K562 (cell line): ENCODE measurements around the gene TDRD10. TPM values are rescaled to one million over a fixed set of nuclear protein-coding genes. Genes with fewer than 3 reads are reported as not detected.

Experiments used
- ATAC-seq: fragments of 200-7000 bp; cut with Tn5 transposase; 3 replicates; pipeline ENCODE4 v1.9.1; 2020; ENCODE audit warnings: moderate library complexity
- BruUV-seq: library from RNA; stranded (reverse); fragments of 400-500 nt; replicated peaks from 2 replicates; lab custom pipeline; 2021; lab: Mats Ljungman, UMichigan
- CTCF ChIA-PET: fragments of 300-600 bp; formaldehyde crosslinking; extraction: SDS; loops from one replicate; lab custom pipeline; 2021; ENCODE audit warnings: low intra/inter-chr PET ratio; lab: Yijun Ruan, JAX
- POLR2A ChIA-PET: fragments of 300-600, 350-650 bp; sonication (Branson Sonifier 250); formaldehyde crosslinking; extraction: SDS; loops from one replicate; lab custom pipeline; 2021; ENCODE audit warnings: antibody characterized with exemption, inconsistent platforms; lab: Yijun Ruan, JAX
- DNase-seq, 4 experiments: peaks; one replicate each; pipeline versions ENCODE4 v3.0.0 to v3.0.0-alpha.2; 2011 to 2018; ENCODE audit warnings: low spot score in 3 of 4, mixed read lengths in 3 of 4; ENCODE audit errors: extremely low read depth in 1 of 4
- FAIRE-seq: peaks from 2 replicates; lab custom pipeline; 2011; peaks lifted over from hg19 to GRCh38; lab: Jason Lieb, UNC
- H2AFZ ChIP-seq: 2 replicates; pipeline ENCODE4 v1.6.0; 2011; ENCODE audit warnings: low read depth, low read length, control low read depth, inconsistent platforms
- H3K27ac ChIP-seq: fragments of 200-600 bp; 3 replicates; pipeline ENCODE4 v1.8.0; 2011; ENCODE audit warnings: low read depth, mild to moderate bottlenecking, control low read depth, inconsistent platforms, low read length, moderate library complexity, mixed read lengths; ENCODE audit errors: extremely low read depth
- H3K27me3 ChIP-seq, 2 experiments: fragments of 300-600 bp in 1 of 2; 2 replicates in 1 of 2; 3 replicates in 1 of 2; pipeline versions ENCODE4 v1.6.0 to v1.8.0; 2011; ENCODE audit warnings: inconsistent platforms in 2 of 2, low read length in 2 of 2, mild to moderate bottlenecking in 1 of 2, mixed read lengths in 1 of 2, moderate library complexity in 1 of 2; ENCODE audit not compliant: control insufficient read depth in 2 of 2, insufficient read depth in 2 of 2
- H3K36me3 ChIP-seq: fragments of 300-600 bp; 3 replicates; pipeline ENCODE4 v1.8.0; 2011; ENCODE audit warnings: mild to moderate bottlenecking, low read length, inconsistent platforms; ENCODE audit not compliant: control insufficient read depth, insufficient read depth
- H3K4me1 ChIP-seq, 2 experiments: fragments of 200-600 bp in 1 of 2; replicated peaks in 1 of 2; 2 replicates in 1 of 2; 3 replicates in 1 of 2; pipeline versions ENCODE4 v1.5.1 to v1.8.0; 2011; ENCODE audit warnings: inconsistent platforms in 2 of 2, low read length in 2 of 2, mild to moderate bottlenecking in 1 of 2, mixed read lengths in 1 of 2, moderate library complexity in 1 of 2; ENCODE audit not compliant: control insufficient read depth in 2 of 2, insufficient read depth in 2 of 2
- H3K4me2 ChIP-seq: 2 replicates; pipeline ENCODE4 v1.6.1; 2011; ENCODE audit warnings: low read length, control low read depth, inconsistent platforms, mixed read lengths; ENCODE audit not compliant: insufficient read depth
- H3K4me3 ChIP-seq: fragments of 200-600 bp; sonication (generic), shearing (Covaris generic); 2 replicates; pipeline ENCODE4 v1.5.1; 2016; ENCODE audit warnings: control low read depth, inconsistent platforms
- H3K79me2 ChIP-seq: fragments of 200-600 bp; 3 replicates; pipeline ENCODE4 v1.8.0; 2011; ENCODE audit warnings: low read length, inconsistent platforms; ENCODE audit not compliant: control insufficient read depth, insufficient read depth
- H3K9ac ChIP-seq, 2 experiments: 2 replicates each; pipeline versions ENCODE4 v1.6.0 to v1.6.1; 2011; ENCODE audit warnings: low read depth in 2 of 2, low read length in 2 of 2, control low read depth in 1 of 2, inconsistent platforms in 1 of 2, mild to moderate bottlenecking in 1 of 2, mixed read lengths in 1 of 2; ENCODE audit not compliant: insufficient read depth in 1 of 2
- H3K9me1 ChIP-seq: one replicate; pipeline ENCODE4 v1.6.0; 2011; ENCODE audit warnings: inconsistent platforms, mild to moderate bottlenecking, low read length, moderate library complexity; ENCODE audit not compliant: control insufficient read depth, insufficient read depth
- H3K9me3 ChIP-seq: replicated peaks from 2 replicates; pipeline ENCODE4 v1.5.1; 2011; ENCODE audit warnings: low read depth, low read length, inconsistent platforms; ENCODE audit not compliant: control insufficient read depth, insufficient read depth
- H4K20me1 ChIP-seq: replicated peaks from 2 replicates; pipeline ENCODE4 v1.6.1; 2011; ENCODE audit warnings: low read length, inconsistent platforms, mixed read lengths; ENCODE audit not compliant: control insufficient read depth, insufficient read depth
- ZNF263 ChIP-seq: sonication (generic); formaldehyde crosslinking; IDR thresholded peaks from 2 replicates; pipeline ENCODE4 v1.8.0; 2022; ENCODE audit warnings: mild to moderate bottlenecking, missing genetic modification reagents, borderline replicate concordance
- WGBS: fragments of 100-300 bp; shearing (Covaris generic); methylation state at CpG from one replicate; pipeline ENCODE4 v1.1.6; 2016; ENCODE audit warnings: low coverage, mixed read lengths; ENCODE audit not compliant: insufficient coverage; ENCODE audit errors: missing lambda C conversion rate; 5-methylcytosine and 5-hydroxymethylcytosine counted together
- in situ Hi-C: fragments of 300-500 bp; cut with MboI; formaldehyde crosslinking; loops from 4 replicates; pipeline ENCODE4 v1.15.0; 2018; ENCODE audit warnings: inconsistent platforms, mixed read lengths
- intact Hi-C: fragments of 100-400 bp; cut with micrococcal nuclease; formaldehyde crosslinking; loops from 2 replicates; pipeline ENCODE4 v1.14.2; 2022
- polyA plus RNA-seq, 8 experiments: library from polyadenylated mRNA; depleted of rRNA in 4 of 8; stranded (reverse) in 5 of 8; unstranded in 3 of 8; fragments of >200 nt; fragmentation: Nextera tagmentation in 2 of 8; fragmentation: Illumina TruSeq in 1 of 8; extraction: Ambion mirVana in 2 of 8; extraction: Trizol in 1 of 8; gene quantifications; 2 replicates each; pipeline versions ENCODE4 v1.2.1 to v1.2.3, GENCODE V29; 2011 to 2014; ENCODE audit warnings: inconsistent platforms in 1 of 8, missing spikeins in 1 of 8
- total RNA-seq, 7 experiments: library from RNA; depleted of rRNA in 6 of 7; stranded (reverse); fragments of >200 nt in 6 of 7; fragmentation: Illumina TruSeq in 2 of 7; extraction: Trizol in 2 of 7; gene quantifications; 2 replicates each; pipeline versions ENCODE4 v1.2.1 to v1.2.3, GENCODE V29; 2011 to 2021; ENCODE audit warnings: low replicate concordance in 1 of 7
- TF ChIP-seq, protein P1 (sequence below), 2 experiments: IDR thresholded peaks; 2 replicates each; pipeline ENCODE4 v1.6.1; 2011; ENCODE audit warnings: borderline replicate concordance in 1 of 2, control low read depth in 1 of 2, low read depth in 1 of 2, low read length in 1 of 2, mild to moderate bottlenecking in 1 of 2, mixed read lengths in 1 of 2, moderate library complexity in 1 of 2; ENCODE audit not compliant: insufficient read depth in 1 of 2, insufficient read length in 1 of 2, poor library complexity in 1 of 2, severe bottlenecking in 1 of 2; ENCODE audit errors: extremely low read depth in 1 of 2

Gene TDRD10
- total and polyA plus RNA-seq, 9 of the 15 experiments (the other 6 are each of a cell fraction or from before 2014, with no cell fraction given): not detected

DNA sequence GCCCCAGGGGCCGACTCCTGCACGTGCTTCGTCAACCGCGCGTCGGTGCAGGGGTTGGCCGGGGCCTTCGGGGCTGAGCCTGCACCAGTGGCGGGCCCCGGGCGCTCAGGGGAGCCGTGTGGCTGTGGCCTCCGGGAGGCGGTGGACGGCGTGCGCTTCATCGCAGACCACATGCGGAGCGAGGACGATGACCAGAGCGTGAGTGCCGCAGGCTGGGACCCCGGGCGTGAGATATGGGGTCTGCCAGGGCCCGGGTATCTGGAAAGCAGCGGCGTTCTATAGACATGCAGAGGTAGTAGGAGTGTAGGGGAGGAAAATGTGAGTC, 69.9 kb downstream of the TDRD10 start:
- Histone ChIP-seq H3K27me3 (peaks cover 31 to 66% of the 10 kb centered on the region in 2 experiments; a peak in 4 of 5 replicates), H4K20me1 (peaks cover 14% of the 10 kb centered on the region), H3K9me3 (no peaks in the 10 kb centered on the region), H3K9ac (no peak overlapping the region), H3K79me2 (no peaks in the 10 kb centered on the region), H3K4me2 (no peak overlapping the region), H3K4me1 (peaks cover 0 to 17% of the 10 kb centered on the region in 2 experiments; a peak in 2 of 5 replicates), H3K9me1 (no peaks in the 10 kb centered on the region), H2AFZ (no peak overlapping the region), H3K27ac (no peak overlapping the region), H3K4me3 (no peak overlapping the region), H3K36me3 (no peaks in the 10 kb centered on the region)
- ChIA-PET CTCF (no interaction called here), POLR2A (no interaction called here)
- intact Hi-C loops: no loop called here
- DNase-seq (no peak), FAIRE-seq (no peak), ATAC-seq (no peak)
- 26% methylated on average over 16 of the region's 29 CpGs for WGBS
- in situ Hi-C loops: no loop called here
- TF ChIP-seq, protein P1, sequence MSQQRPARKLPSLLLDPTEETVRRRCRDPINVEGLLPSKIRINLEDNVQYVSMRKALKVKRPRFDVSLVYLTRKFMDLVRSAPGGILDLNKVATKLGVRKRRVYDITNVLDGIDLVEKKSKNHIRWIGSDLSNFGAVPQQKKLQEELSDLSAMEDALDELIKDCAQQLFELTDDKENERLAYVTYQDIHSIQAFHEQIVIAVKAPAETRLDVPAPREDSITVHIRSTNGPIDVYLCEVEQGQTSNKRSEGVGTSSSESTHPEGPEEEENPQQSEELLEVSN (IDR thresholded peaks at IDR 0.05; ENCODE audit: borderline replicate concordance in 1 of 2, extremely low read depth in 1 of 2, insufficient read depth in 1 of 2, insufficient read length in 1 of 2, low read depth in 1 of 2, low read length in 1 of 2, poor library complexity in 1 of 2, severe bottlenecking in 1 of 2): peak in 1 of 2 experiments; percentile 50
- TF ChIP-seq ZNF263 (CRISPR knock-in tag): no peak
- BruUV-seq: no TSS peak
